MM.1S (cell line): Measurements from ENCODE around the gene CREBL2.
"Not testable (repeated sequence)": the region's sequence is repeated elsewhere in the genome, so short reads cannot be mapped to it uniquely, and the experiment has no call there.

Experiments used
- CTCF ChIP-seq: fragments of 300-600 bp; sonication (generic); IDR thresholded peaks from 2 replicates; pipeline ENCODE4 v1.5.1; 2016; ENCODE audit warnings: antibody characterized with exemption, low read length, mixed read lengths
- EZH2 ChIP-seq: fragments of 300-600 bp; sonication (generic); optimal IDR thresholded peaks from 2 replicates; pipeline ENCODE3; 2017; ENCODE audit warnings: low read depth, mild to moderate bottlenecking, antibody characterized with exemption, low read length, mixed read lengths

DNA sequence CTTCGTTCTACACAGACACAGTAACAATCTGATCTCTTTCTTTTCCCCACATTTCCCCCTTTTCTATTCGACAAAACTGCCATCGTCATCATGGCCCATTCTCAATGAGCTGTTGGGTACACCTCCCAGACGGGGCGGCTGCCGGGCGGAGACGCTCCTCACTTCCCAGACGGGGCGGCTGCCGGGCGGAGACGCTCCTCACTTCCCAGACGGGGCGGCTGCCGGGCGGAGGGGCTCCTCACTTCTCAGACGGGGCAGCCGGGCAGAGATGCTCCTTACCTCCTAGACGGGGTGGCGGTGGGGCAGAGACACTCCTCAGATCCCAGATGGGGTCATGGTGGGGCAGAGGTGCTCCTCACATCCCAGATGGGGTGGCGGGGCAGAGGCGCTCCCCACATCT, 6.4 kb downstream of the CREBL2 start:
- not testable (repeated sequence) for TF ChIP-seq CTCF, EZH2
